ENCODE results near the gene FBP1.

The FBP1 gene

DNA sequence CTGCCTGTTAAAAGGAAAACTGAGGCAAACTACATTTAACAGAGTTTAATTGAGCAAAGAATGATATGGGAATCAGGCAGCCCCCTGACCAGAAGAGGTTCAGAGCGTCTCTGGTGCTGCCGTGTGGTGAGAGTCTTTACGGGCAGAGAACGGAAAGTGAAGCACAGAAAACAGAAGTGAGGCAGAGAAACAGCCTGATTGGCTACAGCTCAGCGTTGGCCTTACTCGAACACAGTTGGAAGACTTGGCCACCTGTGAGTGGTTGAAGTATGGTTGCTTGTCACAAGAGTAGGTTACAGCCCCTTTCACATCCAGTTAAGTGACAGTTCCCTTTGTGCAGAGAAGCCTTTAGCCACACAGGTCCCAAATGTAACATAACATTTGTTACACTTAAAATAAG lies 16.9 kb upstream of the FBP1 start:
- DNase-seq (ENCODE audit: low spot score): peak; percentile 42

DNA sequence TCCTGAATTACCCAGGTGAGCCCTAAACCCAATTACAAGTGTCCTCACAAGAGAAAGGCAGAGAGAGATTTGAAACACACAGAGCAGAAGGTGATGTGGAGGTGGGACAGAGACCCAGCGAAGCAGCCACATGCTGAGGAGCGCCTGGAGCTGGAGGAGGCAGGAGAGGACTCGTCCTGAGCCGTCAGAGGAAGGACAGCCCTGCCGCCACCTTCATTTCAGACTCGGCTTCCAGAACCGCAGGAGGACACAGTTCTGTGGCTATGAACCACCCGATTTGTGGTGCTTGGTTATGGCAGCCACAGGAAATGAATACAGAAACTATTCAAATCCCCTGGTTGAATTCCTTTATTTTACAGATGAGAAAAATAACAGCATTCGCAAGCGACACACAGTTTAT lies 16.4 kb upstream of the FBP1 start:
- no peak for DNase-seq (ENCODE audit: low spot score)

DNA sequence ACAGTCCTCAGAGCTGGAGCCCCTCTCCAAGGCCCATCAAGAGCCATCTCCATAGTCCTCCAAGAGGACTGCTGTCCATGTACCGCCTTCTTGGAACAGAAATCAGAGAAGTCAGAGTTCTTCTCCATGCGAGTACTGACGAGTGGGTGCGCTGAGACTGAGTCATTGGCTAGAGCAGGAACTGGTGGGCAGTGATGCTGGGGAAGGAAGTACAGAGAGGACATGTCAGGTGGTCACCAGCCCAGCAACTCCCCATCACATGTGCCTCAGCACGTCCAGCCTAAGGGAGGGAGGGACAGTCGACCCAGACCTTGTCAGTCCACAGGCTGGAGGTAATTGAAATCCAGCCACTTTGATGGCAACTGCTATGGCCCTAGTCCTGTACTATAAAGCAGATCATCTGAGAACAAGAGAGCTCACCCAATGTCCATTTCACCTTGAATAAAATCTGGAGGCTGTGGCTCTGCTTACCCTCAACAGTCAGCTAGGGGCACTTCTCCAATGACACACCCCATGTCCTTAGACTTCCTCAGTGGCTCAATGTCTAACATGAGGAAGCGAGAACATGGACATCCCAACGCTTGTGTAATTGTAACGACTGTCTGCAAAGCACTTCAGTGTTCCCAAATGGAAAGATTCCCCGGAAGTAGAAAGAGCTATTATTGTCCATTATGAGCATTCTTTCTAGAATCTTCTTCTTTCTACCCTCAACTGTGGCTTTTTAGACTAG lies 15.0 kb upstream of the FBP1 start:
- DNase-seq (ENCODE audit: low spot score): no peak

GRCh38 chr9:94650949-94651348 lies 11.6 kb upstream of the FBP1 start:
- no peak for DNase-seq (ENCODE audit: low spot score)

DNA sequence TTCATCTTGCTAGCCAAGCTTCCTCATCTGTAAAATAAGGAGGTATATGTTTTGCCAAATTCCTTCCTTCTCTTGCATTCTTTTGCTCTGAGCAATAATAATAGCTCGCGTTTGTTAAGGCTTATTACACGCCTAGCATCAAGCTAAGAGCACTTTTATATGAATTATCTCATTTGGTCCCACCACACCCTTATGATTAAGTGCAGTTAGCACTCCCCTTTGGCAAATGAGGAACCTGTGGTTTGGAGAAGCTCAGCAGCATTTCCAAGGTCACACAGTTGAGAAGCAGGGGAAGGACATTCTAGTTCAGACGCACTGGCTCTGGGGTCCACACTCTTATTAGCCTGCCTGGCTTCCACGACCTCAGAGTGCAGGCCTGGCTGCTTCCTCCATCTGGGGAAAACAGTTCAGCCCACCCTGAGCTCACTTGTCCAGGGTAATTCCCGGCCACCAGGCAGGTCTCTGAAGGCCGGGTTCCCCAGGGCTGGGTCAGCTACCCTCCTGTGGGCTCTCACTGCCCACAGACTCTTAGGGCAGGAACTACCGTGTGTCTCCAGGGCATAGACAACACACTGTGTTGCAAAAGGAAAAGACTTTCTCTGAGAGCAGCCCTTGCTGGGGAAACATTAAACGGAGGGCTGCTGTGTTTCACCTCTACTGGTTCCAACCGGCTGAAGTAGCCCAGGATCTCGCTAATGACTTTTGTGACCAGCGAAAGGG lies 9.9 kb upstream of the FBP1 start:
- DNase-seq (ENCODE audit: low spot score): no peak

DNA sequence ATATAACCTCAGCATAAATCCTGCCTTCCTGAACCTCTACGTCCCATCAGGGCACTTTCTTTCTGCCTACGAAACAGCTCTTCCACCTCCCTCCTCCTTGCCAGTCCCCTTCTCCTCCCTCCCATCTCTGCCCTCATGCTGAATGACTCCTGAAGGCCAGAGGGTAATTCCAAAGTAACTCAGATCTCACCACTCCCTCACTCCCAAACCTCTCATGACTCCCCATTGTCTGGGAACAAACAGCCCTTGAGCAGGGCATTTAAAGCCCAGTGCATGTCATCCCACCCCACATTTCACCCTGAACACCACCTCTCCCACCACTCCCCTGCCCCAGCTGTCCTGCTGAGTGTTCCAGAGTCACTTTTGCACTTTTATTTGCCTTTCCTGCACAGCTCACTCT lies 8.9 kb upstream of the FBP1 start:
- DNase-seq (ENCODE audit: low spot score): no peak

DNA sequence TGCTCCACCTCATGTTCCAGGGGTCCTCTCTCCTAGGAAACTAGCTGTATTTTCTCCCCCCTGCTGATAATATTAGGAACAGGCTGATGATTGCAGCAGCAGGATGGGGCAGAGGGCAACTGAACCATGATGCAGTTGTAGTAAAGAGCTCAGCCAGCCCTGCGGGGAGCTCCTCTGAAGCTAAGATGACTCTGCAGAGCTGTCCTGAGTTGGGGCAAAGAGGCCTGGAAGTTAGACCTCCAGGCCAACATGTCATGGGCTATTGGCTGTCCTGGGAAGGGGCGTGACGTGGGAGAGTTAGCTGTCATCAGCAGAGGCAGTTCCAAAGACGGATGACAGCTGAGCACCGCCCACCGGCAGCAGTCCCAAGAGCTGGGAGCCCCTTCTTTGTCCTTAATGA lies 6.6 kb upstream of the FBP1 start:
- no peak for DNase-seq (ENCODE audit: low spot score)

- no peak for DNase-seq (ENCODE audit: low spot score)
Measured at GRCh38 chr9:94644543-94644942, 5.2 kb upstream of the FBP1 start.

DNA sequence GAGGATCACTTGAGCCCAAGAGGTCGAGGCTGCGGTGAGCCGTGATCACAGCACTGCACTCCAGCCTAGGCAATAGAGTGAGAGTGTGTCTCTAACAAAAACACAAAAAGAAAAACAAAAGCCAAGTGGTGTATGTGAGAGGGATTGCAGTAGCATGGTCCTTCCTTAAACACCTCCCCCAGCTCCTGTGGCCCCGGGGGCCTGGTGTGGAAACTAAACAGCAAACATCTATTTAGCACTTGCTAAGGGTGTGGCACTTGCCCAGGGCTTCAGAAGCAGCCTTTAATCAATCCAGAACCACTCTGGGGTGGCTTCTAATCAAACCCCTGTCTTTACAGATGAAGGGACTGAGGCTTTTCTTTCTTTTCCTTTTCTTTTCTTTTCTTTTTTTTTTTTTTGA lies 4.4 kb upstream of the FBP1 start:
- no peak for DNase-seq (ENCODE audit: low spot score)

DNA sequence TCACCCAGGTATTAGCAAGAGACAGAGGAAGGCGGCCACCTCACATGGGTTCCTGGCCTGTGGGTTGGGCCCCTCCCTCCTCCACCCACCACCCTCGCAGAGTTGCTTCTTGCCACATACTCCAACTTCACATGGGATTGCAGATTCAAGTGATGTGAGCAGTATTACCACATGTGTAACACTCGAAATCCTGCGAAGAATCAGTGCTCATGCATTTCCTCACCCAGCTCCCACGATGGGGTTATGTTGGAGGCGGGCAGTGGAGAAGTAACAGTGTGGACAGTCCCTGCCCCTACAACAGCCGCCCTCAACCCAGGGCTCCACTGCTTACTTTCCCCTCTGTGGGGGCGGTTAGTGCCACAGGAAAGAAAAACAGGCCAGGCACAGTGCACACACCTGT lies 3.9 kb upstream of the FBP1 start:
- no peak for DNase-seq (ENCODE audit: low spot score)

- no peak for DNase-seq (ENCODE audit: low spot score)
Measured at GRCh38 chr9:94642501-94642900, 3.2 kb upstream of the FBP1 start.

- no peak for DNase-seq (ENCODE audit: low spot score)
Measured at GRCh38 chr9:94639999-94640376, 670 bp upstream of the FBP1 start.

- DNase-seq (ENCODE audit: low spot score): no peak
Measured at GRCh38 chr9:94638335-94639060, 820 bp downstream of the FBP1 start.

DNA sequence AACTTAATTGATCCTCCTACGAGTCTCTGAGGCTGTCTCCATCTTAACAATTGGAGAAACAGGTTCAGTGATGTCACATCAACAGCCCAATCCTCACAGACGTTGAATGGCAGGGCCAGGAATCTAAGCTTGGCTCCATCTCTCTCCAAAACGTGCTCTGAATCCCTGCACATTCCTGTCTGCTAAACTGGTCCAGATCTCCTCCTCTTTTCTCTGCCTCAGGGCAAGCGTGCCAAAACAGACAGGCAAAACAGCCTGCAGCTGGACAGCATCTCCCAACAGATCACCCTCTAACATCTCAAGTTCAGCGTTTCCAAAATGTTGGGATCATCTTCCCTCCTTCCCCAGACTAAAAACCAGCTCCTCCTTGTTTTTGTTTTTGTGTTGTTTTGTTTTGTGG lies 6.6 kb downstream of the FBP1 start:
- DNase-seq (ENCODE audit: low spot score): no peak

- DNase-seq (ENCODE audit: low spot score): no peak
Measured at GRCh38 chr9:94631599-94631998, 7.7 kb downstream of the FBP1 start.

GRCh38 chr9:94630833-94631232 lies 8.5 kb downstream of the FBP1 start:
- no peak for DNase-seq (ENCODE audit: low spot score)

DNA sequence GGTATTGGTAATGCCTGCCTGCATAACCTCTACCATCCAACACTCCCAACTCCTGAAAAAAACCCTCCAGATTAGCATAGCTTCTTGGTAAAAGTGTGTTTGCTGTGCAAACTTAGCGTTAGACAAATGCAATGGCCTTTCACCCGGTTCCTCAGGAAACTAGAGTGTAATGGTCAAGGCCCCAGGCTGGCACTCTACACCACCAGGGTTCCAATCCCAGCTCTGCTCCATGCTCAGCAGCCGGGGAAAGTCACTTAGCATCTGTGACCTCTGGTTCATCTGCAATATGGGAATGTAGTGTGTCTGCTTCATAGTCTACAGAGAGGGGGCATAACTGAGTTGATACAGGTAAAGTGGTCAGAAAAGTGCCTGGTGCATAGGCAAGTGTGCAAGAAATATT lies 9.0 kb downstream of the FBP1 start:
- no peak for DNase-seq (ENCODE audit: low spot score)

DNA sequence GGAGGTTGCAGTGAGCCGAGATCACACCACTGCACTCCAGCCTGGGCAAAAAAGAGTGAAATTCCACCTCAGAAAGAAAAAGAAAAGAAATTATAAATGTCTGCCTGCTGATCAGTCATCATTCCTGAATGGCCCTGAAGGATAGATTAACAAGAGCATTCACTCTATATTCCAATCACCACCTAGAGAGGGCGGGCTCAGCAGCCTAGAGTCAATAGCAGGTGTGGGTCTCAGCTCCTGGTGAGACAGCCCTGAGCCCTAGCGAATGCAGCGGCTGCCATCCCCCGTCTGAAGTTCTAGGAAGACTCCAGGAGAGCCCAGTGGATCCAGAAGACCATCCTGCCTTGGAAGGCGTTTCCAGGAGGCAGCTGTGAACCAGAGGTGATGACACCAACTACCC lies 12.0 kb downstream of the FBP1 start:
- DNase-seq (ENCODE audit: low spot score): no peak

DNA sequence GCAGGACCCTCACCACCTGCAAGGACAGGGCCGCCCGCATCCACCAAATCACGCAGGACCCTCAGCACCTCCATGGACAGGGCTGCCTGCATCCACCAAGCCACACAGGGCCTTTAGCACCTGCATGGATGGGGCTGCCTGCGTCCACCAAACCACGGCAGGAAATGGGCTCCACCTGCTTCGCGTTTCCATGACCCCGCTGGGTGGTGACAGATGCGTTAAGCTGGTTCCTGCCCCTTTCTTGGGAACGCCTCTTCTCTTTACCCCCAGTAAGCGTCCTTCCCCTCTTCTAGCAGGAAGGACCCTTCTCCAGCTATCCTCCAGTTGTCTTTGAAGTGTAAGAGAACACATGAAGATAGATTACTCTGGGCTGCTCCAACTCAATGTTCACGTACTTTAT lies 13.5 kb downstream of the FBP1 start:
- no peak for DNase-seq (ENCODE audit: low spot score)

DNA sequence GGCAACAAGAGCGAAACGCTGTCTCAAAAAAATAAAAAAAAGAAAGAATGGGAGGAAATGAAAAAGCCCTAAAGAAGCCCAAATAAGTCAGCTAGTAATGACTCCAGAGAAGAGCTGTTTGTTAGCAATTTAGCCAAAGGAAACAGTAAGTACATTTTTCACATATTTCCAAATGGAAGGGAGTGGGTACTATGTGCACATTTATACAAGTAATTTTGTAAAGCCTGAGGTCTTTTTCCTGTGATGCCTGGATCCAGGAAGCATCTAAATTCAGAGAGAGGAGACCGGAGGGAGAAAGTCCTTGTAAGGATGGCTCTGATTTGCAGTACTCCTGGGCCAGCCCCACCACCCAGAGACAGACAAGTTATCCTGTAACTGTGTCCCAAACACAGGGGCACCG lies 14.7 kb downstream of the FBP1 start:
- no peak for DNase-seq (ENCODE audit: low spot score)

DNA sequence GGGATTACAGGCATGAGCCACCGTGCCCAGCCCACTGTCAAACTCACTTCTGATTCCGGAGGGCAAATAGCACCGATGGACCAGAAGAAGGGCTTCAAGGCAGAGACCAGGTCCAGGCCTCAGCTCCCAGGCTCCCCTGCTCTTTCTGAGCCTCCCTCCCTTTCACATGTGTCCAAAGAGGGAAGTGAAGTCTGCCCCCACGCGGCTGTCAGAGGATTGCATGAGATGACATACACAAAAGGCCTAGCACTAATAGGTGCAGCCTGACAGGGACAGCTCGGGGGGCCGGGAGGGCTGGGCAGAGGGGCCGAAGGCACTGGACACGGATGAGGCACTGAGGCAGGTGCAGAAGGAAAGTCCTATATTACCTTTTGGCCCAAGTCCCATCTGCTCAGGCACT lies 16.1 kb downstream of the FBP1 start:
- no peak for DNase-seq (ENCODE audit: low spot score)

DNA sequence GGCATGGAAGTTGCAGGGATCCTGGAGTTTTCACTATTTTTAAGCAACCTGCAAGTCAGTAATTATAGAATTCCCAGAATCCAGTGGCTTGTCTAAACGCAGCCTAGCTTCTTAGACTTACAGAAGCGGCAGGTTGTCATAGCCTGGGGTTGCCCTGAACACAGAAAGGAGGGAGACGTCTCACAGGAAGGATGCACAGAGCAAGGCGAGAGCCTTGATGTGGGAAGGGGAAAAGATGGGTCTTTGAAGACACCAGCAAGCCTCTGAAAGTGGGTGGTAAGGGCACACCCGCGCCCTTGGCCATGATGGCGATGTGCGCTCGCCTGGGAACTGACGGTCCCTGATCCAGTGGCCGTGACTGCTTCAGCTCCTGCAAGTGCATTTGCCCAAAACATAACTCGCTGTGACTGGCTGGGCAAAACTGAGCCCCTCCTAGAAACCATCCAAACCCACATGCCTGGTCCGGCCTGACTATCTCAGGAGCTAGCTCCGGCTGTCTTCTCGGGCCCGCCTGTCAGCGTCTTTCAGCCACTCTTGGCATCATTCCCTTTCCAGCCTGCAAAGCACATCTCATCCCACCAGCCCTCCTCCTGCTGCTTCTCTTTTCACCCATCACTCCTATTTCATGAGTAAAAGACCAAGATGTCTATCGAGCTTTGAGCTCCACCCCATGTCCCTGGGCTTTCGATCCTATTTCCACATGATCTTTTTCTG lies 17.1 kb downstream of the FBP1 start:
- no peak for DNase-seq (ENCODE audit: low spot score)

DNA sequence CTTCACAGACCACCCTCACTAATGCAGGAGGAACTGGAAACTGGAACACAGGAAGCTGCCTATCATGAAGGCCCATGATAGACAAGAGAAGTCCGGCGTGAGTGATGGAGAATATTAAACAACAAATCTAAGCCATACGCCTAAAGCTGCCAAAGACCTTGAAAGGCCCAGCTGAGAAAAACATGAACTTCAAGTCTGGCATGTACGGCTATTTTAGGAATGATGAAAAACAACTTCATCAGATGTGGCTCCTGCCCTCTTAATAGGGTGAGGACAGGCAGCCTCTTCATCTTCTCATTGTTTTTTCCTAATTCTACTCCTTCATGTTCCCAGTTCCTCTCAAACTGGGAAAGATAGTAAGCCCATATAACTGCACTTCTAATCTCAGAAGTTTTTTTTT lies 20.3 kb downstream of the FBP1 start:
- no peak for DNase-seq (ENCODE audit: low spot score)

All from CD4-positive, alpha-beta T cell treated with Interleukin-15 for 4 hours (primary cell).